NCI-H226 (cell line): ENCODE results near the gene LHPP.
A peak's percentile ranks its signal among the peaks of the same experiment; 100 is the strongest.

Experiments used
- DNase-seq: peaks from one replicate; pipeline ENCODE4 v3.0.0-alpha.2; 2015

Gene LHPP

DNA sequence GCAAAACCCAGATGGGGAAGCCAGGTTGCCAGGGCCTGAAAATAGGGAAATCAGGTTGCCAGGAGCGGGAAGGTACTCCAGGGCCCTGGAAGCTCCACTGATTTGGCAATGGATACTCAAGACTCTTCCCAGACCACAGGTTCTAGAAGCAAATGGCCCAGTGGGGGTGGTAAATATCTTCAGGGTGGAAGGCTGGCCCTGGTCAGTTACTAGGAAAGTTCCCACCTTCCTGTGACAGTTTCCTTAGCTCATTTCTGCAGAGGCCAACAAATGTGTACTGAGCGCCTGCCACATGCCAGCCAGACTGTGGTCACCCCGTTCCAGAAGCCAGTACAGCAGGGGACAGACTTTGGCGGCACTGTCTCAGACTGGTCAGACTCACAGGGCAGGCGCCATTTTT lies 168.9 kb downstream of the LHPP start:
- DNase-seq, result no peak

DNA sequence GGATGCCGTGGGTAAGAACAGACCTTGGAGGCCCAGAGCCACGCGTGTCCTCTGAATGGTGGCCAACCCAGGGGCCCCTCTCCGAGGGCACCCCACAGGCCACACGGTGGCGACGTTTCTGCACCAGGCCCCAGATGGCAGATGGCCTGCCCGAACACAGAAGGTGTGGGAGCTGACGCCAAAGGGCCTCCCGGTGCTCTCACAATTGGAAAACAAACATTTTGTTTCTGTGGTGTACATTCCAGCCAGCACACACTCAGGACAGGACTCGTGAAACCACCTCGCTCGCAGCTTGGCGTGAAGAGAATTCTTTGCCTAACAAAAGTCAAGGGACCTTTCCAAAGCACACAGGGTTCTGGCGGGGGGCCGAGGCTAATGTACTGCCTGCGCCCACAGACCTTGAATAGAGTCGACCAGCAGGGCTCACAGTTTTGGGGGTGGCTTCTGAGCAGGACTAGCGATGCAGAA lies 170.5 kb downstream of the LHPP start:
- no peak for DNase-seq

DNA sequence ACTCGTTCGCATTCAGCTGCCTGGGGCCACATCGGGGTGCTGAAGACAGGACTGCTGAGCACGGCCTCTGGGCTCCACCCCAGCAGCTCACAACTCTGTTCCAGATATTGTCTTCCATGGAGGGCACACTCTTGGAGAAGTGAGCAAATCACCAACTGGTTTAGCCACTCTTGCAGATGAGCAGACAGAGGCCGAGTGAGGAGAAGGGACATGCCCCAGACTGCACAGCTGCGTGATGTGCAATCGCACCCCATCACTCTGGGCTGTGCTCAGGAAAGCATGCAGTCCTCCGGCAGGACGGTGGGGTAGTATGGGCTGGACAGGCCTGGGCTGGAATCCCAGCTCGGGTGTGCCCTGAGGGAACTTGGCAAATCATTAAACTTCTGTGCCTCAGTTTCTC lies 170.9 kb downstream of the LHPP start:
- no peak for DNase-seq

- DNase-seq, result no peak
These were observed 174.8 kb downstream of the LHPP start for GRCh38 chr10:124636271-124636995.

DNA sequence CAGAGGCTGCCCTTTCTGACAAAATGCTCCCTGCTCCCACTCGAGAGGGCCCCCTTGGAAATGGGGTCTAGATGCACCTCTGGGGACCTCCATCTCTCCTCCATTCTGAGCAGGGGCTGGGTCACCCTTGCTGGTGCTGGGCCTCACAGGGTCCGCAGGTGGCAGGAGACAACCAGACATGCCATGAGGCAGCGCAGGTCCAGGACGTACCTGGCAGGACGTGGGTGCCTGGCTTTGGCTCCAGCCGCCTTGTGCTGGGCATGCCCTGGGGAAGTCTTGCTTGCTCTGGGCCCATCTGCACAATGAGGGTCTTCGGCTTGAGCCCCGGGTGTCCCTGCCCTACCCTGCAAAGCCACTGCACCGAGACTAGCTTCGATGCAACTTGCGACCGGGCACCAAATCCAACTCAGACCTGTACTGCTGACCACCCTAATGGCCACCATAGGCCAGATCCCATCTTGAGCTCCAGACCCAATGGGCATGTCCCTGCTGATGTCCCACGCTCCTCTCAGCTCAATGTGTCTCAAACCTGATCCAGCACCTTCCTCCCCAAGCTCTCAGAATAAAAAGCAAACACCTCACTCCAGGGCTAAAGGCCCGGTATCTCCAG lies 175.6 kb downstream of the LHPP start:
- no peak for DNase-seq

DNA sequence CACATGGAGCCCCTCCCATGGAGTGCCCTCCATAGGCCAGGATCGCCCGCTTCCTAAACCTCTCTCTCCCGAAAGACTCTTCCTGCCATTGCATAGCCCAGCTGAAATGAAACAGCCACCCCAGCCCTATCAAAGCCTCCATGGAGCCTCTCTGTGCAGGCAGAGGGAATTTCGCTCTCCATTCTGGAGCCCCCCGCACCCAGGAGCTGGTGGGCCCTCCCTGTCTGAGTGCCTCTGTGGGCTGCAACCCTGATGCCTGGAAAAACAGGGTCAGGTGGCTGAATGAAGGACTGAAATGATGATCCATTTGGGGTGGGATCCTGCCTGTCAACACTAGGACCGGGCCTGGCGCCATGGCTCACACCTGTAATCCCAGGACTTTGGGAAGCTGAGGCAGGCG lies 176.1 kb downstream of the LHPP start:
- DNase-seq, result no peak

DNA sequence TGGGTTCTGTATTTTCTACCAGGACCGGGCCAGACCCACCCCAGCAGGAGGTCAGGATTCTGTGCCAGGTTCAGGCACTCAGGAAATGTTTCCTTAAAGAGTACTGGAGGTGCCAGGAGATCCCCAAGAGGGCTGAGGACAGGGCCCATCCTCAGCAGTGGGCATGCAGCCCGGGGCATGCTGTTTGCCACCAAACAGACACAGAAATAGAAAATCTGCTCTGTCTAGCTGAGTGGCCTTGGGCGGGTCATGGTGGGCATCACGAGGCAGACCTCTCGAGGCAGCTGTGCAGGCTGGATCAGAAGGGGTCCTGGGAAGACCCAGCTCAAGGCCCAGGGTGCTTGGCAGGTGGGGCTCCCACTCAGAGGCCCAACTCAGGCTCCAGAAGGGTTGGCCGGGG lies 177.6 kb downstream of the LHPP start:
- no peak for DNase-seq

GRCh38 chr10:124639646-124640045 lies 178.0 kb downstream of the LHPP start:
- DNase-seq, result no peak

DNA sequence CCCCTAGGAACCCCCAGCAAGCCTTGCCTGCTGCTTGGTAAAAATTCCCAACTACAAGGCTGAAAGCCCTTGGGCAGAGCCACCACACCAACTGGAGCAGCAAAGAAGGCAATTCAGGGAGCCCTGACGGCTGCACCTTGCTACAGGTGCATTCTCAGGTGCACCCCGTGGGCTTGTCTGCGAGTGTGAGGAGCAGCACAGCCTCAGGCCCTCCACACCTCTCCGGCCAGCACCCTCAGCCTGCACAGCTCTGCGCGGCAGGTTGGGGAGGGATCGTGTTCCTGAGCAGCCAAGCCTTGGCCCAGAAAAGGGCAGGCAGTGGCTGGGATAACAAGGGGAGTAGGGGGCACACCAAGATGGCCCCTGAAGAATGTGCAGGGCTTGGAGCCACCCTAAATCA lies 178.4 kb downstream of the LHPP start:
- DNase-seq, result no peak

GRCh38 chr10:124640538-124641231 lies 179.1 kb downstream of the LHPP start:
- no peak for DNase-seq

GRCh38 chr10:124641282-124642087 lies 179.9 kb downstream of the LHPP start:
- DNase-seq, result peak; percentile 28

GRCh38 chr10:124642088-124642710 lies 180.6 kb downstream of the LHPP start:
- no peak for DNase-seq

GRCh38 chr10:124643330-124644009 lies 181.8 kb downstream of the LHPP start:
- DNase-seq, result no peak

DNA sequence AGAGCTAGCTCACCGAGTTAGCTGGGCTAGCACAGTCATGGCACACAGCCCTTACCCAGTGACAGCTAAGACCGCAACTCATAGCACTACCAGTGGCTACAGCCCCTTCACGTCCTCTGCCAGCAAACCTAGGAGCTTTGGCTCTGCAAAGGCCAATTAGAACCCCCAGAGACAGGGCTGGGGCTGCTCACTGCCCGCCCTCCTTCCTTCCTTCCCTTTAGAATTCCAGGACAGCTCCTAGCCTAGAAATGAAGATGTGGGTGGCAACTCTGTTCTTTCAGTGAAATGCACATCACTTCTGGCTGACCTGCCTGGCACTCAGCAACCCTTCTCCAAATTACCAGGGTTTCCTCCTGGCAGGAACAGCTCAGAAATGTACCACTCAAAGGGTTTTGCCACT lies 182.6 kb downstream of the LHPP start:
- no peak for DNase-seq

DNA sequence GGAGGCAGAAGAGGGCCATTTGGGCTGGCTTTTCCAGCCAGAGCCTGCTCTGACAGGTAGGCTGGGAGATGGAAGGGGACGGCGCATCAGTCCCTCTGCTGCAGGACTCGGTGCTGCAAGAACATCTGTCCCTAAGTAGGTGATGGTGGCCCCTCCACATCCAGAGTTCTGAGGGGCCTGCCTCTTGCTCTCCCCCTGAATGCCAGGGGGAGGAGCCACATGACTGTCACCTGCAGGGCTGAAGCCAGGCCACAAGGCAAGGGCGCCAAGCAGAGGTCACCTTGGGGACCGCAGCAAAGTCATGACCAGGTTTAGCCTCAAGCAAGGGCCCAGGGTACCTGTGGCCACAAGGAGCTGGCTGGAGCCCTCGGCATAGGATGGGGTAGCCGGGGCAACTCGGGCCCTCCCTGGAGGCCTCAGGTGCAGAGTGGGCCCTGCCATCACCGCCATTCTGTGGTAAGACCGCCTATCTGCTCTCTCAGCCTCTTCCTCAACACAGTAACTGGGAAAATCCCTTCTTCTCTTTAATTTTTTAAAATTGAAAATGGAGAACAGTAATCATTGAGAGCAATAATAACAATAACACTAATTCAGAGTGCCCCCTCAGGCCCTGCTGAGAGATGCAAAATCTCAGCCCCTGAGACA lies 183.3 kb downstream of the LHPP start:
- no peak for DNase-seq

GRCh38 chr10:124645467-124646095 lies 184.0 kb downstream of the LHPP start:
- DNase-seq, result no peak

DNA sequence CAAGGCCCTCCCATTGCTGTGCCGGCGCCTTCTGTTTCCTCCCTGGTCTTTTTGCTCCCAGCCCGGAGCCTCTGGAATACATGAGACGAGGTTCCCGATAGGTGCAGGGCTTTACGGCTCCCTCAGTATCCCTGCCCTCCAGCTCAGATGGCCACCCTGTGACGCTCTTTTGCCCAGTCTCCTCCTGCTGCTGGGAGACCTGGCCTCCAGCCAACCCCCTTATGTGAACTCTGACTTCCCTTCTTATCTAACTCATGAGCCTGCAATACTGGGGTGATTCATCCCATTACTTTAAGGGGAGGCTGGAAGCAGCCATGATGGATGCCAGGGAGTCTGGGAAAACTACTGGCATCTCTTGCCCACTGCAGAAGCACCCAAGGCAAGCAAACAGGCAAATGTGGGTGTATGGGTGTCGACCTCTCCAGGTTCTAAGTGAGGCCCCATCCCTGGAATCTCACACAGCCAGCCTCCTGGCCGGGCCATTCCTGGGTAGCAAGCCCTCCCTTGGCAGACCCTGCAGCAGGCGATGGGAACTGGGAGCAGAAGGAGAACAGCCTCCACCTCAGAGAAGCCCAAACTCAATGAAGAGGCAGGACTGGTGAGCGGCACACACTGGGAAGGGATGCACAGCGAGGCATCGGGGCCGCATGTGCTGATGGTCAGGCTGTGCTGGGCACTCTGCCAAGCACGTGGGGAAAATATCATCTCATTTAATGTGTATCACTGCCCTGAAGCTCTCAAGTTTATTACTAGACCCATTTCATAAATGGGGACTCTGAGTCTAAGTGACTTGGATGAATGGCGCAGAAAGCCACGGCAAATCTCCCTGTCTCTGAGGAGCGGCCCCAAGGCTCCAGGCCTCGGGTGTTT lies 185.1 kb downstream of the LHPP start:
- peak; percentile 86 for DNase-seq

DNA sequence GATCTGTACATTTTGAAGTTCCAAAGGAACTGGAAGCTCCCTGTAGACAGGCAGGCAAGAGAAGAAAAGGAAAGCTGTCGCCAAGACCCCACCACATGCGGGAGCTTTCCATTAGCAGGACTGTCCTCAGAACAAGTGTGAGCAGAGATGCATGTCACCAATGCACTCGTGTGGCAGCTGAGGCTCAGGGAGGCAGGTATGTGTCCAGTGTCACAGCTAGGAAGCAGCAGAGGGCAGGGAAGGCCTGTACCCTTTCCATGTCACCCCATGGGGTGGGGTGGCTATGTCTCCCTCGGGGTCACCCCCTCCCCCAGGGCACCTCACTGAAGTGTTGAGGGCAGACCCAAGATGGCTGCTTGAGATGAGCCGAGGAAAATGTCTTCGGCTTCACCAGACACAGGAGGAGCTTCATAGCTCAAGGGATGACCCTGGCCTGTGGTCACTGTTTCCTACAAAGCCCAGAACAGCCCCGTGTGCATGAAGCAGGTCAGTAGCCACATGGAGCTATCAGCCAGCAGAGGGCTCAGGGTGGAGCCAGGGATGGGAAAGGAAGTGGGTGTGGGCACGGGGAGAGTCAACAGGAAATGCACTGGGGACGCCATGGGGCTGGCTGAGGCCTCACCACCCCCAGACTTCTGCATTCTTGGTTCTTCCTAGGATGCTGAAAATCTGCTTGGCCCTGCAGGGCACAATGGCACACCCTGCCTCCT lies 186.0 kb downstream of the LHPP start:
- peak; percentile 46 for DNase-seq

DNA sequence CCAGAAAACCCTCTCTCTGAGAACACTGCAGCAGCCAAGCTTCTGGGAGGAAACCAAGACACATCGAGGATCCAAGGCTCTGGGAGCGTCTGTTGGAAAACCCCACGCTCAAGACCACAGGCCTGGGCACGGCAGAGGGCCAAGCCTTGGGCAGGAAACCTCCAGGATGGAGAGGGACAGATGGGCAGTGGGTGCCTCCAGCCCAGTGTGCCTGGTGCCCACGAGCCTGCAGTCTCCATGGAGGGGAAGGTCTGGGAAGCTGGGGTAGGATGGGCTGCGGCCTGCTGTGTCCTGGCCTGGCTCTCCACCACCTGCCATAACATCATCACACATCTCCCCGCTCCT lies 186.5 kb downstream of the LHPP start:
- DNase-seq, result no peak

GRCh38 chr10:124648738-124649137 lies 187.1 kb downstream of the LHPP start:
- no peak for DNase-seq
